HepG2 (cell line): ENCODE results near the gene ZFP62. TPM values are rescaled to one million over a fixed set of nuclear protein-coding genes. Genes with fewer than 3 reads are reported as not detected.

ENCODE experiments used
- ATF7-NPFF ChIP-seq: sonication (generic); formaldehyde crosslinking; IDR thresholded peaks from 2 replicates; pipeline ENCODE4 v1.8.1; 2023; ENCODE audit warnings: mild to moderate bottlenecking, low read depth, missing genetic modification reagents, moderate library complexity
- CEBPG ChIP-seq: IDR thresholded peaks from 2 replicates; pipeline ENCODE4 v1.6.1; 2016
- DPF2 ChIP-seq: sonication (generic); formaldehyde crosslinking; IDR thresholded peaks from 2 replicates; pipeline ENCODE4 v1.4.0; 2020; ENCODE audit warnings: mild to moderate bottlenecking, low read depth, missing genetic modification reagents, borderline replicate concordance
- ELF1 ChIP-seq: sonication (generic); formaldehyde crosslinking; IDR thresholded peaks from 2 replicates; pipeline ENCODE4 v1.4.0; 2020; ENCODE audit warnings: missing genetic modification reagents
- FOXA1 ChIP-seq, 2 experiments: fragments of 450-650 bp in 1 of 2; sonication (generic) in 1 of 2; formaldehyde crosslinking in 1 of 2; IDR thresholded peaks; 2 replicates each; pipeline versions ENCODE4 v1.4.0 to v1.6.1; 2016 to 2020; ENCODE audit warnings: missing genetic modification reagents in 1 of 2
- FOXO1 ChIP-seq: sonication (generic); formaldehyde crosslinking; IDR thresholded peaks from 2 replicates; pipeline ENCODE4 v1.4.0; 2020; ENCODE audit warnings: missing genetic modification reagents
- GATAD1 ChIP-seq: IDR thresholded peaks from 2 replicates; pipeline ENCODE4 v1.6.1; 2016; ENCODE audit warnings: missing genetic modification reagents, missing compliant biosample characterization
- HMG20A ChIP-seq: IDR thresholded peaks from 2 replicates; pipeline ENCODE4 v1.6.1; 2016; ENCODE audit warnings: borderline replicate concordance
- MED1 ChIP-seq: sonication (generic); formaldehyde crosslinking; IDR thresholded peaks from 2 replicates; pipeline ENCODE4 v1.4.0; 2020; ENCODE audit warnings: missing genetic modification reagents
- NR2C2 ChIP-seq: sonication (generic); formaldehyde crosslinking; IDR thresholded peaks from 2 replicates; pipeline ENCODE4 v1.4.0; 2020; ENCODE audit warnings: missing genetic modification reagents, mild to moderate bottlenecking, moderate library complexity, borderline replicate concordance
- SPEN ChIP-seq: sonication (generic); formaldehyde crosslinking; IDR thresholded peaks from 2 replicates; pipeline ENCODE4 v1.5.1; 2020; ENCODE audit warnings: low read depth, mild to moderate bottlenecking, missing genetic modification reagents
- ZFP36L1 ChIP-seq: sonication (generic); formaldehyde crosslinking; IDR thresholded peaks from 2 replicates; pipeline ENCODE4 v1.8.0; 2022; ENCODE audit warnings: mild to moderate bottlenecking, missing genetic modification reagents, moderate library complexity
- ZFP90 ChIP-seq: sonication (generic); formaldehyde crosslinking; IDR thresholded peaks from 2 replicates; pipeline ENCODE4 v1.8.0; 2022; ENCODE audit warnings: missing genetic modification reagents, mild to moderate bottlenecking, inconsistent platforms, borderline replicate concordance
- ZFY ChIP-seq: sonication (generic); formaldehyde crosslinking; IDR thresholded peaks from 2 replicates; pipeline ENCODE4 v1.4.0; 2020; ENCODE audit warnings: missing genetic modification reagents
- ZHX1 ChIP-seq: sonication (generic); formaldehyde crosslinking; IDR thresholded peaks from 2 replicates; pipeline ENCODE4 v1.8.1; 2022; ENCODE audit warnings: low read depth, mild to moderate bottlenecking, missing genetic modification reagents
- ZNF510 ChIP-seq: sonication (generic); formaldehyde crosslinking; IDR thresholded peaks from 2 replicates; pipeline ENCODE4 v1.4.0; 2020; ENCODE audit warnings: low read depth, mild to moderate bottlenecking, missing genetic modification reagents
- ZNF576 ChIP-seq: sonication (generic); formaldehyde crosslinking; IDR thresholded peaks from 2 replicates; pipeline ENCODE4 v1.4.0; 2020; ENCODE audit warnings: mild to moderate bottlenecking, missing genetic modification reagents
- ZNF614 ChIP-seq: IDR thresholded peaks from 2 replicates; pipeline ENCODE4 v1.6.1; 2018; ENCODE audit warnings: missing biosample characterization, missing genetic modification reagents, inconsistent platforms, borderline replicate concordance
- ZNF710 ChIP-seq: sonication (generic); formaldehyde crosslinking; IDR thresholded peaks from 2 replicates; pipeline ENCODE4 v1.5.0; 2020; ENCODE audit warnings: mild to moderate bottlenecking, missing genetic modification reagents, borderline replicate concordance
- ZNF761 ChIP-seq: sonication (generic); formaldehyde crosslinking; conservative IDR thresholded peaks from 2 replicates; pipeline ENCODE4 v1.4.0; 2020; ENCODE audit warnings: mild to moderate bottlenecking, missing genetic modification reagents
- polyA plus RNA-seq, 8 experiments: library from polyadenylated mRNA; depleted of rRNA in 3 of 8; stranded (reverse) in 7 of 8; unstranded in 1 of 8; fragments of >200 nt; fragmentation: Illumina TruSeq in 4 of 8; extraction: Trizol in 4 of 8; gene quantifications; 2 replicates each; pipeline versions ENCODE4 v1.2.1 to v1.2.3, GENCODE V29; 2011 to 2016; ENCODE audit warnings: low read depth in 4 of 8, missing spikeins in 1 of 8, mixed read lengths in 1 of 8; ENCODE audit not compliant: insufficient read depth in 1 of 8
- total RNA-seq, 5 experiments: library from RNA; depleted of rRNA; stranded (reverse); fragments of >200 nt; fragmentation: Illumina TruSeq; extraction: Trizol; gene quantifications; 2 replicates each; pipeline ENCODE4 v1.2.3, GENCODE V29; 2016; ENCODE audit warnings: low read depth in 1 of 5
- TF ChIP-seq, protein P1 (sequence below): sonication (generic); formaldehyde crosslinking; IDR thresholded peaks from 2 replicates; pipeline ENCODE4 v1.4.0; 2020; ENCODE audit warnings: missing genetic modification reagents

ZFP62 gene
- total and polyA plus RNA-seq, 2 of the 13 experiments (the other 11 are each of a cell fraction or from before 2014, with no cell fraction given): 8.2 to 19.4 TPM

DNA sequence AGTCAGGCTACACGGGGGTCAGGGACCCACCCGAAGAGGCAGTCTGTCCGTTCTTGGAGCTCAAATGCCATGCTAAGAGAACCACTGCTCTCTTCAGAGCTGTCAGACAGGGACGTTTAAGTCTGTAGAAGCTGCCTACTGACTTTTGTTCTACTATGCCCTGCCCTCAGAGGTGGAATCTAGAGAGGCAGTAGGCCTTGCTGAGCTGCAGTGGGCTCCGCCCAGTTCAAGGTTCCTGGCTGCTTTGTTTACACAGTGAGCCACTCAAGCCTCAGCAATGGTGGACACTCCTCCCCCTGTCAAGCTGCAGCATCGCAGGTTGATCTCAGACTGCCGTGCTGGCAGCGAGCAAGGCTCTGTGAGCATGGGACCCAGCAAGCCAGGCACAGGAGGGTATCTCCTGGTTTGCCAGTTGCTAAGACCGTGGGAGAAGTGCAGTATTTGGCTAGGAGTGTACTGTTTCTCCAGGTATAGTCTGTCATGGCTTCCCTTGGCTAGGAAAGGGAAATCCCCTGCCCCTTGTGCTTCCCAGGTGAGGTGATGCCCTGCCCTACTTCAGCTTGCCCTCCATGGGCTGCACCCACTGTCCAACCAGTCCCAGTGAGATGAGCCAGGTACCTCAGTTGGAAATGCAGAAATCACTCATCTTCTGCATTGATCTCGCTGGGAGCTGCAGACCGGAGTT lies 24.9 kb upstream of the ZFP62 start (continued):
- TF ChIP-seq ZHX1 (CRISPR knock-in tag) (0 out of 2 replicates have a peak, but pooled peaks have one; percentile 64), ZFP90 (CRISPR knock-in tag) (peak; percentile 86), ZNF510 (CRISPR knock-in tag) (peak; percentile 71; the same call in 1 of the 2 replicates), ZNF761 (CRISPR knock-in tag) (peak; percentile 75), ZNF576 (peak; percentile 26; the same call in 1 of the 2 replicates), ZNF614 (0 out of 2 replicates have a peak, but pooled peaks have one; percentile 60), FOXO1 (CRISPR knock-in tag) (peak; percentile 69; the same call in 1 of the 2 replicates), MED1 (CRISPR knock-in tag) (peak; percentile 37; the same call in 1 of the 2 replicates), ZFY (CRISPR knock-in tag) (peak; percentile 79), FOXA1 (IDR thresholded peaks at IDR 0.05) (peak; percentile 55; the same call in 1 of the 2 replicates), FOXA1 (CRISPR knock-in tag; IDR thresholded peaks at IDR 0.05) (peak; percentile 99), ZFP36L1 (CRISPR knock-in tag) (0 out of 2 replicates have a peak, but pooled peaks have one; percentile 25), ZNF710 (CRISPR knock-in tag) (peak; percentile 37; the same call in 1 of the 2 replicates), CEBPG (CRISPR knock-in tag) (peak; percentile 36; the same call in 1 of the 2 replicates), ELF1 (CRISPR knock-in tag) (0 out of 2 replicates have a peak, but pooled peaks have one; percentile 25), HMG20A (peak; percentile 49; the same call in 1 of the 2 replicates), ATF7-NPFF (CRISPR knock-in tag) (peak; percentile 62; the same call in 1 of the 2 replicates), GATAD1 (CRISPR knock-in tag) (peak; percentile 50; the same call in 1 of the 2 replicates), DPF2 (CRISPR knock-in tag) (peak; percentile 83), SPEN (peak; percentile 87), NR2C2 (CRISPR knock-in tag) (peak; percentile 51; the same call in 1 of the 2 replicates)
- TF ChIP-seq, protein P1, sequence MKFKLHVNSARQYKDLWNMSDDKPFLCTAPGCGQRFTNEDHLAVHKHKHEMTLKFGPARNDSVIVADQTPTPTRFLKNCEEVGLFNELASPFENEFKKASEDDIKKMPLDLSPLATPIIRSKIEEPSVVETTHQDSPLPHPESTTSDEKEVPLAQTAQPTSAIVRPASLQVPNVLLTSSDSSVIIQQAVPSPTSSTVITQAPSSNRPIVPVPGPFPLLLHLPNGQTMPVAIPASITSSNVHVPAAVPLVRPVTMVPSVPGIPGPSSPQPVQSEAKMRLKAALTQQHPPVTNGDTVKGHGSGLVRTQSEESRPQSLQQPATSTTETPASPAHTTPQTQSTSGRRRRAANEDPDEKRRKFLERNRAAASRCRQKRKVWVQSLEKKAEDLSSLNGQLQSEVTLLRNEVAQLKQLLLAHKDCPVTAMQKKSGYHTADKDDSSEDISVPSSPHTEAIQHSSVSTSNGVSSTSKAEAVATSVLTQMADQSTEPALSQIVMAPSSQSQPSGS: 0 out of 2 replicates have a peak, but pooled peaks have one; percentile 48
